ENCODE data around the gene SMPX. TPM values are rescaled to one million over a fixed set of nuclear protein-coding genes. Genes with fewer than 3 reads are reported as not detected.

The SMPX gene
- total and polyA plus RNA-seq, 4 donors, result 0.09 to 0.10 TPM; not detected in 2

DNA sequence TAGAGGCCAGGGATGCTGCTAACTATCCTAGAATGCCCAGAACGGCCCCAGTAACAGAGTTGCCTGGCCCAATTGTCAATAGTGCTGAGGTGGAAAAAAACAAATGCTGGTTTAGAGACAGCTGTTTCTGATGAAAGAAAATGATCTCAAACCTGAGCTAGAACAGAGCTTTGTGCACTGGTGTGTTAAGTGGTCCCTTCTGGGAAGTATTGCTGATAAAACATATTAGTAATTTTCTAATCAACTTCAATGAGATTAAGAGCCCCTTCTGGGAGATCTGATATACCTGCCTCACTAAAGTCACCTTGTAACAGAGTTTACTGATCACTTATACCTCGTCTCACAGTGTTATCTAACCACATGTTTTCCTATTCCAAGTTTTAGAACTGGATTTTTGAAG, 42.1 kb downstream of the SMPX start:
- H3K9ac ChIP-seq (ENCODE audit: low read depth in 1 of 2, low read length in 2 of 2), result no peak overlapping the region
- H3K4me3 ChIP-seq (ENCODE audit: low read depth in 1 of 3, low read length in 3 of 3), result no peak overlapping the region
- no peak for DNase-seq (ENCODE audit: low spot score)
- no peaks in the 10 kb centered on the region for H3K9me3 ChIP-seq (ENCODE audit: control insufficient read depth in 4 of 4, low read length in 3 of 4)
- no peaks in the 10 kb centered on the region for H3K27me3 ChIP-seq (ENCODE audit: control insufficient read depth in 4 of 4, insufficient read depth in 4 of 4, low read length in 3 of 4)
- 71% methylated on average over 2 of the region's 2 CpGs for WGBS
- TF ChIP-seq GABPA (IDR thresholded peaks at IDR 0.05 in 1 of 2, conservative IDR thresholded peaks at IDR 0.05 in 1 of 2), result no peak
- TF ChIP-seq, protein P1, sequence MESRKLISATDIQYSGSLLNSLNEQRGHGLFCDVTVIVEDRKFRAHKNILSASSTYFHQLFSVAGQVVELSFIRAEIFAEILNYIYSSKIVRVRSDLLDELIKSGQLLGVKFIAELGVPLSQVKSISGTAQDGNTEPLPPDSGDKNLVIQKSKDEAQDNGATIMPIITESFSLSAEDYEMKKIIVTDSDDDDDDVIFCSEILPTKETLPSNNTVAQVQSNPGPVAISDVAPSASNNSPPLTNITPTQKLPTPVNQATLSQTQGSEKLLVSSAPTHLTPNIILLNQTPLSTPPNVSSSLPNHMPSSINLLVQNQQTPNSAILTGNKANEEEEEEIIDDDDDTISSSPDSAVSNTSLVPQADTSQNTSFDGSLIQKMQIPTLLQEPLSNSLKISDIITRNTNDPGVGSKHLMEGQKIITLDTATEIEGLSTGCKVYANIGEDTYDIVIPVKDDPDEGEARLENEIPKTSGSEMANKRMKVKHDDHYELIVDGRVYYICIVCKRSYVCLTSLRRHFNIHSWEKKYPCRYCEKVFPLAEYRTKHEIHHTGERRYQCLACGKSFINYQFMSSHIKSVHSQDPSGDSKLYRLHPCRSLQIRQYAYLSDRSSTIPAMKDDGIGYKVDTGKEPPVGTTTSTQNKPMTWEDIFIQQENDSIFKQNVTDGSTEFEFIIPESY (IDR thresholded peaks at IDR 0.05), result no peak
- TF ChIP-seq FOXA2 (IDR thresholded peaks at IDR 0.05), result no peak
- no peak for TF ChIP-seq FOXA1 (IDR thresholded peaks at IDR 0.05)
- no peak for TF ChIP-seq RXRA (IDR thresholded peaks at IDR 0.05)
- no peak for TF ChIP-seq ATF3 (IDR thresholded peaks at IDR 0.05)
- TF ChIP-seq, protein P2, sequence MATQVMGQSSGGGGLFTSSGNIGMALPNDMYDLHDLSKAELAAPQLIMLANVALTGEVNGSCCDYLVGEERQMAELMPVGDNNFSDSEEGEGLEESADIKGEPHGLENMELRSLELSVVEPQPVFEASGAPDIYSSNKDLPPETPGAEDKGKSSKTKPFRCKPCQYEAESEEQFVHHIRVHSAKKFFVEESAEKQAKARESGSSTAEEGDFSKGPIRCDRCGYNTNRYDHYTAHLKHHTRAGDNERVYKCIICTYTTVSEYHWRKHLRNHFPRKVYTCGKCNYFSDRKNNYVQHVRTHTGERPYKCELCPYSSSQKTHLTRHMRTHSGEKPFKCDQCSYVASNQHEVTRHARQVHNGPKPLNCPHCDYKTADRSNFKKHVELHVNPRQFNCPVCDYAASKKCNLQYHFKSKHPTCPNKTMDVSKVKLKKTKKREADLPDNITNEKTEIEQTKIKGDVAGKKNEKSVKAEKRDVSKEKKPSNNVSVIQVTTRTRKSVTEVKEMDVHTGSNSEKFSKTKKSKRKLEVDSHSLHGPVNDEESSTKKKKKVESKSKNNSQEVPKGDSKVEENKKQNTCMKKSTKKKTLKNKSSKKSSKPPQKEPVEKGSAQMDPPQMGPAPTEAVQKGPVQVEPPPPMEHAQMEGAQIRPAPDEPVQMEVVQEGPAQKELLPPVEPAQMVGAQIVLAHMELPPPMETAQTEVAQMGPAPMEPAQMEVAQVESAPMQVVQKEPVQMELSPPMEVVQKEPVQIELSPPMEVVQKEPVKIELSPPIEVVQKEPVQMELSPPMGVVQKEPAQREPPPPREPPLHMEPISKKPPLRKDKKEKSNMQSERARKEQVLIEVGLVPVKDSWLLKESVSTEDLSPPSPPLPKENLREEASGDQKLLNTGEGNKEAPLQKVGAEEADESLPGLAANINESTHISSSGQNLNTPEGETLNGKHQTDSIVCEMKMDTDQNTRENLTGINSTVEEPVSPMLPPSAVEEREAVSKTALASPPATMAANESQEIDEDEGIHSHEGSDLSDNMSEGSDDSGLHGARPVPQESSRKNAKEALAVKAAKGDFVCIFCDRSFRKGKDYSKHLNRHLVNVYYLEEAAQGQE (IDR thresholded peaks at IDR 0.05), result no peak
- TF ChIP-seq EGR1 (IDR thresholded peaks at IDR 0.05; ENCODE audit: low read depth in 2 of 2), result no peak
- TF ChIP-seq, protein P3, sequence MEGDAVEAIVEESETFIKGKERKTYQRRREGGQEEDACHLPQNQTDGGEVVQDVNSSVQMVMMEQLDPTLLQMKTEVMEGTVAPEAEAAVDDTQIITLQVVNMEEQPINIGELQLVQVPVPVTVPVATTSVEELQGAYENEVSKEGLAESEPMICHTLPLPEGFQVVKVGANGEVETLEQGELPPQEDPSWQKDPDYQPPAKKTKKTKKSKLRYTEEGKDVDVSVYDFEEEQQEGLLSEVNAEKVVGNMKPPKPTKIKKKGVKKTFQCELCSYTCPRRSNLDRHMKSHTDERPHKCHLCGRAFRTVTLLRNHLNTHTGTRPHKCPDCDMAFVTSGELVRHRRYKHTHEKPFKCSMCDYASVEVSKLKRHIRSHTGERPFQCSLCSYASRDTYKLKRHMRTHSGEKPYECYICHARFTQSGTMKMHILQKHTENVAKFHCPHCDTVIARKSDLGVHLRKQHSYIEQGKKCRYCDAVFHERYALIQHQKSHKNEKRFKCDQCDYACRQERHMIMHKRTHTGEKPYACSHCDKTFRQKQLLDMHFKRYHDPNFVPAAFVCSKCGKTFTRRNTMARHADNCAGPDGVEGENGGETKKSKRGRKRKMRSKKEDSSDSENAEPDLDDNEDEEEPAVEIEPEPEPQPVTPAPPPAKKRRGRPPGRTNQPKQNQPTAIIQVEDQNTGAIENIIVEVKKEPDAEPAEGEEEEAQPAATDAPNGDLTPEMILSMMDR (IDR thresholded peaks at IDR 0.05; ENCODE audit: low read depth, low read length, missing input control), result no peak
- TF ChIP-seq JUND (IDR thresholded peaks at IDR 0.05), result no peak
- no peak for TF ChIP-seq SP1 (IDR thresholded peaks at IDR 0.05)
- no peak for TF ChIP-seq TAF1 (conservative IDR thresholded peaks at IDR 0.05)
- no peak for TF ChIP-seq HNF4A (conservative IDR thresholded peaks at IDR 0.05)
- no peak for TF ChIP-seq HNF4G (IDR thresholded peaks at IDR 0.05)
- TF ChIP-seq YY1 (IDR thresholded peaks at IDR 0.05), result no peak
- no peak for TF ChIP-seq NR2F2 (IDR thresholded peaks at IDR 0.05)
- TF ChIP-seq, protein P4, sequence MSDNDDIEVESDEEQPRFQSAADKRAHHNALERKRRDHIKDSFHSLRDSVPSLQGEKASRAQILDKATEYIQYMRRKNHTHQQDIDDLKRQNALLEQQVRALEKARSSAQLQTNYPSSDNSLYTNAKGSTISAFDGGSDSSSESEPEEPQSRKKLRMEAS (IDR thresholded peaks at IDR 0.05), result no peak
- TF ChIP-seq RAD21 (IDR thresholded peaks at IDR 0.05), result no peak
- H3K36me3 ChIP-seq (ENCODE audit: control insufficient read depth in 4 of 4, insufficient read depth in 3 of 4, low read depth in 1 of 4, low read length in 3 of 4), result no peaks in the 10 kb centered on the region
- no peak overlapping the region for H3K27ac ChIP-seq (ENCODE audit: low read depth in 1 of 2, low read length in 2 of 2)
- H3K4me1 ChIP-seq (ENCODE audit: control insufficient read depth in 4 of 4, insufficient read depth in 4 of 4, low read length in 3 of 4), result no peaks in the 10 kb centered on the region

Data from liver (tissue), 9 donors.